Melanocyte of skin (primary cell): ENCODE data around the gene GABRG1. TPM values are rescaled to one million over a fixed set of nuclear protein-coding genes. Genes with fewer than 3 reads are reported as not detected.

Source experiments
- total RNA-seq, 2 donors: library from RNA; depleted of rRNA; stranded (reverse); fragments of >200 nt; gene quantifications; 2 replicates each; pipeline ENCODE4 v1.2.3, GENCODE V29; 2012

Gene GABRG1
- not detected for total RNA-seq

DNA sequence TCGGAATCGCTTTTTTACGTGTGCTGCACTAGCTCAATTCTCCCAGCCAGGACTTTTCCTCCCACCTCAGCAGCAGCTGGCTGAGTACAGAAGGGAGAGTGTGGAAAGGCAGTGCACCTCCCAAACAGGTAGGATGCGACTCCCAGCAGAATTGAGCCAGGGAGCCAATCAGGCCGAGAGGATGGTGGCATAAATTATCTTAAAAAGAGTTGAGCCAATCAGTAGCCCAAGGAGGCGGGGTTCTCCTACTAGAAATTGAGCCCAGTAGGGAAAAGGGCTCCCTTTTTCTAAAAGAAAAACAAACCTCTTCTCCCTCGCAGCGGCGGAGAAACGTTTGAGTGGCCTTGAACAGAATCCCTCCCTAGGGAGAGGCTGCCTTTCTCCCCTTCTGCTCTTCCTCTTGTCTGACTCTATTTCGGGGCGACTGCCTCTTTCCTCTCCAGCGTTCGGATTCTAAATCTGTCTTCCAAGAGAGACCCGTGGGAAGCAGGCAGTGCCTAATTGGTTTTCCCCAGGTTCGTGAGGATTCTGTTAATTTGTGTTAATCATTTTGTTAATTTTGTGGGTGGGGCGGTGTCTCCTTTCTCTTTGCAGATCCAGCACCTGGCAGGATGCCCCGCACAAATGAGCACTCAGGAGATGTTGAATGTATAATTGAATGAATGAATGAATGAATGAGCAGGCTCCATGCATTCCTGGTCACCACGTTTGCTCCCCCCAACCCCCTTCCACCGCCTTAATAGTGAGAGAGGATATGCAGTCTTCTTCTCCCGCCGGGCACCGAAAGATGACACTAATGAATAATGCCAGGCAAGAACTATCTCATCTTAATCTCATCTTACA, at the start of gene GABRG1:
TSS of gene GABRG1 (minus strand) at position 142 of the 843 bp plus-strand sequence. CDS start at position 1, 141 bp downstream.

